ENCODE measurements around the gene CATSPER4.

DNA sequence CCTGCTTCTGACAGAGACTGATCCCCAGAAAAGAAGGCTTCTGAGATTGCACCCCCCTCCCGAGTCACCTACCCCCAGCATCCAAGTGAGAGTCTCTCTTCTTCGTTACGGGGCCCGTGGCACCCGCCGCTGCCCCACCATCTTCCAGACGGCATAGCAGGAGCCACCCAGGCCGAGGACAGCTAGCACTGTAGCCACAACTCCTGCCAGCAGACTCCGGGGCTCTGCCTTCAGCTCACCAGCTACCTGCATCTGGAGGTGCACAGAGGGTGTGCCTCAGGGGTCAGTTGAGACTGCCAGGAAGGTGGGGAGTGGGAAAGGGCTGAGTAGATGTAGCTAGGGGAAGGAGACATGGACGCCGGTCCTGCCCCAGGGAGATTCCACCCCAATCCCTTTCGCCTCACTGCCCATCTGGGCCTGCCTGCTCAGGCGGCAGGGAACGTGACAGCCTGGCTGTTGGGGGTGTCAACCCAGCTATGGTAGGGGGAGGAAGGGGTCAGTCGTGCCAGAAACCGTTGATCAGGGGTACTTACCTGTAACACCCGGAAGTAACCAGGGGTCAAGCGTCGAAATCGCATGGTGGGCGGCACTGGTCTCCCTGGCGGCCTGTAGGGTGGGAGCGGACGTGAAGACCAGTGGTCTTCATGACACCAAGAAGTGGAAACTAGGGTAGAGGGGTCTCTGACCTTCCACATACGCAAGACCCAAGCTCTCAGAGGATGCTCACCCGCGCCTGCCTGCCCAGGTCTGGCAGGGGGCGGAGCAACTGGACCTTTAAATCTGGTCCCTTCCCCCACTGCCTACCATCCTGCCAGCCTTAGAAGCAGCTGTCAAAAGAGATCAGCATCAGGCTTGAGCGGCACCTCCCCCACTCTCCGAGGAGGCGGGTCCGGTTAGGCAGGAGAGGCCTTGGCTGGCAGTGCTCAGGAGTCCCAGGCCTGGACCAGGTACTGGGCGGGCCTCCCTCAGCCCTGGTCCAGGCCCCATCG, 19.0 kb upstream of the CATSPER4 start, which contains the start of gene ZNF593OS:
- TF ChIP-seq, protein P1, sequence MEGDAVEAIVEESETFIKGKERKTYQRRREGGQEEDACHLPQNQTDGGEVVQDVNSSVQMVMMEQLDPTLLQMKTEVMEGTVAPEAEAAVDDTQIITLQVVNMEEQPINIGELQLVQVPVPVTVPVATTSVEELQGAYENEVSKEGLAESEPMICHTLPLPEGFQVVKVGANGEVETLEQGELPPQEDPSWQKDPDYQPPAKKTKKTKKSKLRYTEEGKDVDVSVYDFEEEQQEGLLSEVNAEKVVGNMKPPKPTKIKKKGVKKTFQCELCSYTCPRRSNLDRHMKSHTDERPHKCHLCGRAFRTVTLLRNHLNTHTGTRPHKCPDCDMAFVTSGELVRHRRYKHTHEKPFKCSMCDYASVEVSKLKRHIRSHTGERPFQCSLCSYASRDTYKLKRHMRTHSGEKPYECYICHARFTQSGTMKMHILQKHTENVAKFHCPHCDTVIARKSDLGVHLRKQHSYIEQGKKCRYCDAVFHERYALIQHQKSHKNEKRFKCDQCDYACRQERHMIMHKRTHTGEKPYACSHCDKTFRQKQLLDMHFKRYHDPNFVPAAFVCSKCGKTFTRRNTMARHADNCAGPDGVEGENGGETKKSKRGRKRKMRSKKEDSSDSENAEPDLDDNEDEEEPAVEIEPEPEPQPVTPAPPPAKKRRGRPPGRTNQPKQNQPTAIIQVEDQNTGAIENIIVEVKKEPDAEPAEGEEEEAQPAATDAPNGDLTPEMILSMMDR (IDR thresholded peaks at IDR 0.05): no peak
- TF ChIP-seq POLR2A (IDR thresholded peaks at IDR 0.05) (no peak), POLR2AphosphoS5 (IDR thresholded peaks at IDR 0.05) (no peak)
